Measurements from ENCODE around the gene MS4A14.
"Not testable (repeated sequence)": the region's sequence is repeated elsewhere in the genome, so short reads cannot be mapped to it uniquely, and the experiment has no call there.

Gene MS4A14, protein sequence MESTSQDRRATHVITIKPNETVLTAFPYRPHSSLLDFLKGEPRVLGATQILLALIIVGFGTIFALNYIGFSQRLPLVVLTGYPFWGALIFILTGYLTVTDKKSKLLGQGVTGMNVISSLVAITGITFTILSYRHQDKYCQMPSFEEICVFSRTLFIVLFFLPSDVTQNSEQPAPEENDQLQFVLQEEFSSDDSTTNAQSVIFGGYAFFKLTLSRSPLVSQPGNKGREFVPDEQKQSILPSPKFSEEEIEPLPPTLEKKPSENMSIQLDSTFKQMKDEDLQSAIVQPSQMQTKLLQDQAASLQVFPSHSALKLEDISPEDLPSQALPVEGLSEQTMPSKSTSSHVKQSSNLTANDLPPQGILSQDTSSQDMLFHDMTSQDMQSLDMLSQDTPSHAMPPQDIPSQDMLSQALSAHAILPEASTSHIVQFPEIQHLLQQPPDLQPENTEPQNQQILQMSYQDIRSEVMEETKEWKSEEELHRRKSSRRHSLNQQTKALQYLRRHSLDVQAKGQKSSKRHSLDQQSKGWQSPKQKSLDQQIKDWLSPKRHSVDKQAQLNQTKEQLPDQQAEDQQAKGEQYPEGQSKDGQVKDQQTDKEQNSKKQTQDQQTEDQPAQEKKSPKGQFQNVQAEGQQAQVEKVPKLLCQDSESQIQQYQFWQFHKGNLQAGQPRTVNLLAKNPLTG

DNA sequence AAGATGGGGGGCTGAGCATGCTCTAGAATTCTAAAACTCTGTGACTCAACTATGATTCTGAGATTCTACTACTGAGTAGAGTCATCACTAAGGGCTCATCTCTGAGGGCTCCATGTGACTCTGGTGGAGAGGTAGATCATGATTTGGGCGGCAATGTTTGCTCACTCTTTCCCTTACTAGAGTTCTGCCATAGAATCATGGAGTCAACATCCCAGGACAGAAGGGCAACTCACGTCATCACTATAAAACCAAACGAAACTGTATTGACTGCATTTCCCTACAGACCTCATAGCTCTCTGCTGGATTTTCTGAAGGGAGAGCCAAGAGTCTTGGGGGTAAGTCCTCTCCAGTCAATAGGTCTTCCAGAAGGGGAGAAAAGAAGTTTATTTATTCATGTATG is at the start of gene MS4A14:
TSS of gene MS4A14 (plus strand) at position 78 of the 400 bp plus-strand sequence. CDS start at position 198, 120 bp downstream.
- no peaks in the 10 kb centered on the region for H3K27me3 ChIP-seq (ENCODE audit: control insufficient read depth in 1 of 2, insufficient read depth in 2 of 2, low read length in 2 of 2)
- no peak within 1 kb of the TSS for H3K27ac ChIP-seq (ENCODE audit: low read length)
- H3K4me3 ChIP-seq (ENCODE audit: low read length in 2 of 2): no peak within 1 kb of the TSS
- no peak within 1 kb of the TSS for H3K9ac ChIP-seq (ENCODE audit: low read length in 2 of 2)
- no peaks in the 10 kb centered on the region for H3K36me3 ChIP-seq (ENCODE audit: control insufficient read depth in 2 of 2, insufficient read depth in 2 of 2, low read length in 2 of 2)
- H3K9me3 ChIP-seq (ENCODE audit: control insufficient read depth in 2 of 2, low read length in 2 of 2): no peaks in the 10 kb centered on the region
- H3K4me1 ChIP-seq (ENCODE audit: control insufficient read depth, insufficient read depth, low read length): no peaks in the 10 kb centered on the region

DNA sequence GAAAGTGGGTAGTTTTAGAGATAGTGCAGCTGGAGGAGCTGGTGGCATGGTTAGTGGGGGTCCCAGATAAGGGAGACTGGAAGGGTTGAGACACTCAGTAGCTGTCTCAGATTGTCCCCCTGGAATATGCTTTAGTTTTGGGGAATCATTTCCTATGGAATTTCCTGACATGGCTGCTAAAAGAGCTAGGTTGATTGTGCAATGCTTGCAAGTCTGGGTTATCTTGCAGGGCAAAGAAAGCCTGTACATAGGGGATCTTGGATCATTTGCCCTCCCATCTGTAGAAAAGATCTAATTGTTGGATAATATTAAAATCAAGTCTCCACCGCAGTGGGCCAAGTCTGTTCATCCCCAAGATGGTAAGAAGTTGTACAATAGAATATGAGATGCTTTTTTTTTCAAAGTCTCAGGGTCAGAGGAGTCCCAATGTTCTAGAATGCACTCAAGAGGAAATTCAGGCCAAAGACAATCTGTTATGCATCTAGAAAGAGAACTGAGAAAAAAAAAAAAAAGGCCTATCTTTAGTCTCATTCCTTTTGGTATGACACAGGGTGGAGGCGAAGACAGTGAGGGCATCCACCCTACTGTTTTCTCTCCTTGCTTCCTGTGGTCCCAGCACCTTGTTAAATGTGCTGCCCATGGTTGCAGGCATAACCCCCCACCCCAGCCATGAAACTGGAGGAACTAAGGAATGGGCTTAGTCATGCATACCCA is 49.0 kb upstream of the MS4A14 start:
- no peaks in the 10 kb centered on the region for H3K4me1 ChIP-seq (ENCODE audit: control insufficient read depth, insufficient read depth, low read length)
- H3K27ac ChIP-seq (ENCODE audit: low read length): no peak overlapping the region
- H3K4me3 ChIP-seq (ENCODE audit: low read length in 2 of 2): no peak overlapping the region

DNA sequence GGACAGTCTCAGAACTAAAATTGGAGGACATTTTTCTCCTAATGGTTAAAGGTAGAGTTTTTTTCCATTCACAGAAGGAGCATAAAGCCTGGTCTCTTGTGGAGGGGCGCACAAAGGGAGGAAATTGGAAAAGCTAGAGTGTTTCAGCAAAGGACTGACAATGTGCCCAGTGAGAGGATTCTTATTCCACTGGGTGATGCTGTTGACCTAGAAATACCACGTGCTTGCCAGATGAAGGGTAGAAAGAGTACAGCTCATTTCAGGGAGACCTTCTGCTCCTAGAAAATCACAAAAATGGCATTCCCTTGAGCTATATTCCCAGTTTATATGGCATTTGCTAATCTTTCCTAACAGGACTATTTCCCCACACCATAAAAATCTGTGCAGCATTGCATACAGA is 48.1 kb upstream of the MS4A14 start:
- Histone ChIP-seq H3K9ac (ENCODE audit: low read length in 2 of 2) (no peak overlapping the region), H3K4me1 (ENCODE audit: control insufficient read depth, insufficient read depth, low read length) (no peaks in the 10 kb centered on the region), H3K9me3 (ENCODE audit: control insufficient read depth in 2 of 2, low read length in 2 of 2) (no peaks in the 10 kb centered on the region), H3K27me3 (ENCODE audit: control insufficient read depth in 1 of 2, insufficient read depth in 2 of 2, low read length in 2 of 2) (no peaks in the 10 kb centered on the region), H3K36me3 (ENCODE audit: control insufficient read depth in 2 of 2, insufficient read depth in 2 of 2, low read length in 2 of 2) (no peaks in the 10 kb centered on the region), H3K4me3 (ENCODE audit: low read length in 2 of 2) (no peak overlapping the region), H3K27ac (ENCODE audit: low read length) (no peak overlapping the region)

More for the DNA sequence above, 49.0 kb upstream of the MS4A14 start:
- H3K27me3 ChIP-seq (ENCODE audit: control insufficient read depth in 1 of 2, insufficient read depth in 2 of 2, low read length in 2 of 2): no peaks in the 10 kb centered on the region
- H3K36me3 ChIP-seq (ENCODE audit: control insufficient read depth in 2 of 2, insufficient read depth in 2 of 2, low read length in 2 of 2): no peaks in the 10 kb centered on the region
- no peaks in the 10 kb centered on the region for H3K9me3 ChIP-seq (ENCODE audit: control insufficient read depth in 2 of 2, low read length in 2 of 2)
- no peak overlapping the region for H3K9ac ChIP-seq (ENCODE audit: low read length in 2 of 2)

DNA sequence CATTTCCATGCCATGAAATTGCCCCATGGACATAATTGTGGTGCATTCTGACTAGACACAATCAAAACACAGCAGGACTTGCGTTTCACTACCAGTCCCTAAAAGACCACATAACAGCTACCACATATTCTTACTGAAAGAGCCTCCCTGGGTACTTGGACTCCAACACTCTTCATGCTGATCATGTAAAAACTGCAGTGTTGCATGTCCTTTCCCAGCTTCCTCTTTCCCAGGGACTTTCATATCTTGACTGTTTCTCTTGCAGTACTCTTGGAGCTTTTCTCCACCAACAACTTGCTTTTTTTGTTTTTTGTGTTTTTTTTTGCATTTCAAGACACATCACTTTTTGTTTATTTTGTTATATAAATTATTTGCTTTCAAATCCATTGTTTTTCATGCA is 46.3 kb upstream of the MS4A14 start:
- Histone ChIP-seq H3K36me3 (ENCODE audit: control insufficient read depth in 2 of 2, insufficient read depth in 2 of 2, low read length in 2 of 2) (no peaks in the 10 kb centered on the region), H3K9ac (ENCODE audit: low read length in 2 of 2) (no peak overlapping the region), H3K4me1 (ENCODE audit: control insufficient read depth, insufficient read depth, low read length) (no peaks in the 10 kb centered on the region), H3K27me3 (ENCODE audit: control insufficient read depth in 1 of 2, insufficient read depth in 2 of 2, low read length in 2 of 2) (no peaks in the 10 kb centered on the region), H3K4me3 (ENCODE audit: low read length in 2 of 2) (no peak overlapping the region), H3K9me3 (ENCODE audit: control insufficient read depth in 2 of 2, low read length in 2 of 2) (no peaks in the 10 kb centered on the region), H3K27ac (ENCODE audit: low read length) (no peak overlapping the region)

DNA sequence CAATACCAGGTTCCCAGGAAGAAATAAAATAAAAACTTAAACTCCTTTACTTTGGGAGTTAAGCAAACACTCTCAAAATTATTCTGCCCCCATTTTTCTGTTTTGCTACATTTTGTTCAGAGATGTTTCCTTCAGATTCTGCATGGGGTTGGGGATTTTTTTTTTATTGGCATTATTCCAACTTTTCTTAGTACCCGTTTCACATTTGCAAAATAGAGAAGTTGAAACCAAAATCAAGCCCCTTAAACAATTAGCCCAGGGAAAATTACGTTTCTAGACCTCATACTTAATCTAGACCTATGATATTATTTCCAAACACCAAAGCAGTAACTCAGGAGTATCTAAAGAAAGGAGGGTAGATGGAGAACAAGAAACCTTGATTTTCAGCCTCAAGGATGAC is 38.5 kb upstream of the MS4A14 start:
- Histone ChIP-seq H3K27me3 (ENCODE audit: control insufficient read depth in 1 of 2, insufficient read depth in 2 of 2, low read length in 2 of 2) (no peaks in the 10 kb centered on the region), H3K4me1 (ENCODE audit: control insufficient read depth, insufficient read depth, low read length) (no peaks in the 10 kb centered on the region), H3K9ac (ENCODE audit: low read length in 2 of 2) (no peak overlapping the region), H3K36me3 (ENCODE audit: control insufficient read depth in 2 of 2, insufficient read depth in 2 of 2, low read length in 2 of 2) (no peaks in the 10 kb centered on the region), H3K4me3 (ENCODE audit: low read length in 2 of 2) (no peak overlapping the region), H3K27ac (ENCODE audit: low read length) (no peak overlapping the region), H3K9me3 (ENCODE audit: control insufficient read depth in 2 of 2, low read length in 2 of 2) (no peaks in the 10 kb centered on the region)

DNA sequence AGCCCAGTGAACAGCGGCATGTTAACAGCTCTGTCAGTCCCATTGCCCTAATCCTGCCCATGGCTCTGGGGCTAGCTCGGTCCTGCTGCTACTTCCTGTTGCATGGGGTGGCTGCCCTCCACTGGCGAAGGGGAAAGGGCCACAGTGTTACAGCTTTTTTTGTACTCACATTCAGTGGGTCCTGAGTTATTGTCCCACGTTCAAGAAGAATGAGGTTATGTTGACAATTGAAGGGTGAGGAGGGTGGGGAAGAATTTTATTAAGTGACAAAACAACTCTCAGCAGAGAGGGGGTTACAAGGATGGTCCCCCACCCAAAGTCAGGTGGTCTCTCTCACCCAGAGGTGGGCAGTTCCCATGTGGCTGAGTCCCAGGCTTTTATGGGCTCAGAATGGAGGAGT is 35.6 kb upstream of the MS4A14 start:
- no peaks in the 10 kb centered on the region for H3K9me3 ChIP-seq (ENCODE audit: control insufficient read depth in 2 of 2, low read length in 2 of 2)
- H3K36me3 ChIP-seq (ENCODE audit: control insufficient read depth in 2 of 2, insufficient read depth in 2 of 2, low read length in 2 of 2): no peaks in the 10 kb centered on the region
- H3K27me3 ChIP-seq (ENCODE audit: control insufficient read depth in 1 of 2, insufficient read depth in 2 of 2, low read length in 2 of 2): peaks cover 4 to 5% of the 10 kb centered on the region in 2 donors
- no peaks in the 10 kb centered on the region for H3K4me1 ChIP-seq (ENCODE audit: control insufficient read depth, insufficient read depth, low read length)
- H3K4me3 ChIP-seq (ENCODE audit: low read length in 2 of 2): no peak overlapping the region
- H3K9ac ChIP-seq (ENCODE audit: low read length in 2 of 2): no peak overlapping the region
- no peak overlapping the region for H3K27ac ChIP-seq (ENCODE audit: low read length)

DNA sequence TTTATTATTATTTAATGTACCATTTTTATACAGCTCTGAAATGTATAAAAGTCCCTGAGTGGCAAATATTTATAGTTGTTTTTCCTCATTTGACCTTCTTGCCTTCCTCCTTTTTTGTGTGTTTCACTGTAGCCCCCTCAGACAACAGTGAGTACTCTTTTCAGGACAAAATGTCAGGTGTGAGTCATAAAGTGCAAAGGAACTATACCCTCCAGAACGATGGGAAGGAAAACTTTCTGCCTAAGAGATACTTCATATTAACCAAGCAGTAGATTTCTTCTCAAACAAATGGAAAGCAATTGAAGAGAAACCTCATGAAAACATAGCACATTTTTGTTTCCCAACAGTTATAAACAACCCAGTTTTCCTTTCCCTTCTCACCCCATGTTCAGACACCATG is 34.0 kb upstream of the MS4A14 start:
- Histone ChIP-seq H3K9ac (ENCODE audit: low read length in 2 of 2) (no peak overlapping the region), H3K4me3 (ENCODE audit: low read length in 2 of 2) (no peak overlapping the region), H3K9me3 (ENCODE audit: control insufficient read depth in 2 of 2, low read length in 2 of 2) (no peaks in the 10 kb centered on the region), H3K27me3 (ENCODE audit: control insufficient read depth in 1 of 2, insufficient read depth in 2 of 2, low read length in 2 of 2) (peaks cover 4 to 5% of the 10 kb centered on the region in 2 donors), H3K4me1 (ENCODE audit: control insufficient read depth, insufficient read depth, low read length) (no peaks in the 10 kb centered on the region), H3K27ac (ENCODE audit: low read length) (no peak overlapping the region), H3K36me3 (ENCODE audit: control insufficient read depth in 2 of 2, insufficient read depth in 2 of 2, low read length in 2 of 2) (no peaks in the 10 kb centered on the region)

DNA sequence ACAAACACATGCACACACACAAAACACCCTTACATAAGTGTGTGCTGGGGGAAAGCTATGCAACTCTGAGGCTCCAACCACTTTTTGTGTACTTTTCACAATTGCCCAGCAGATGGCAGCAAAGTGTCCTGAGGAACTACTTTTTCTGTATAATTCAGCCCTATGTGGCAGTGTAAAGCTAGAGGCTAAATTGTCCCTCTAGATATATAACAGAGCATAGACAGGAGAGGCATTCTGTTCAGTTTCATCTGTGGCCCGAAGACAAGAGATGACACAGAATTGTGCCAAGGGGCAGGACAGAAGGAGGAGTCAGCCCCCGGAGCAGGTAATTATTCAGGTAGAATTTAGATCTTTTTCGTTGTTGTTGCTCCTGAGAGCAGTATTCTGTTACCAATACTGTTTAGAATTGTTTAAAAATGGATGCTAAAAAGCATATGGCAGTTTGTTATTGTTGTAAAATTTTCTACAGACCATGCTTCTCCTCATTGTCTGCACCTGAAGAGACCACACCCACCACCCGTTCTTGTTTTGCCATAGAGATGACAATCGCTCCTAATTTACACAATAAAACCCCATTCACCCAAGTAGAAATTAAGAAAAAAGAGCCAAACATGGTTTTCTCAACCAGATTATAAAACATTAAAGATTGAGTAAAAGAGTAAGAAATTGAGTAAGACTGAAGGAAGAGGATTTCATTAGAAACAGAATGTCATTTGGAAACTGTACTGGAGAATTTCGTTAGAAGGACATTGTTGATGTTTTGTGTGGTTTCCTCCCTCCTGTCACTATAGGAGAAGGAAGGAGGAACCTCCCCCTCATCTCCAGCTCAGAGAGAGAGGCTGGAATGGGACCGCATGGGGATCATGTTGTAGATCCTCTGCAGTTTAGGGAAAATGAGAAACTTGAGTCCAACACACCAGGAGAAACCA is 32.5 kb upstream of the MS4A14 start:
- Histone ChIP-seq H3K9ac (ENCODE audit: low read length in 2 of 2) (no peak overlapping the region), H3K36me3 (ENCODE audit: control insufficient read depth in 2 of 2, insufficient read depth in 2 of 2, low read length in 2 of 2) (no peaks in the 10 kb centered on the region), H3K9me3 (ENCODE audit: control insufficient read depth in 2 of 2, low read length in 2 of 2) (no peaks in the 10 kb centered on the region), H3K4me3 (ENCODE audit: low read length in 2 of 2) (no peak overlapping the region), H3K4me1 (ENCODE audit: control insufficient read depth, insufficient read depth, low read length) (no peaks in the 10 kb centered on the region), H3K27me3 (ENCODE audit: control insufficient read depth in 1 of 2, insufficient read depth in 2 of 2, low read length in 2 of 2) (peaks cover 4 to 8% of the 10 kb centered on the region in 2 donors), H3K27ac (ENCODE audit: low read length) (no peak overlapping the region)

DNA sequence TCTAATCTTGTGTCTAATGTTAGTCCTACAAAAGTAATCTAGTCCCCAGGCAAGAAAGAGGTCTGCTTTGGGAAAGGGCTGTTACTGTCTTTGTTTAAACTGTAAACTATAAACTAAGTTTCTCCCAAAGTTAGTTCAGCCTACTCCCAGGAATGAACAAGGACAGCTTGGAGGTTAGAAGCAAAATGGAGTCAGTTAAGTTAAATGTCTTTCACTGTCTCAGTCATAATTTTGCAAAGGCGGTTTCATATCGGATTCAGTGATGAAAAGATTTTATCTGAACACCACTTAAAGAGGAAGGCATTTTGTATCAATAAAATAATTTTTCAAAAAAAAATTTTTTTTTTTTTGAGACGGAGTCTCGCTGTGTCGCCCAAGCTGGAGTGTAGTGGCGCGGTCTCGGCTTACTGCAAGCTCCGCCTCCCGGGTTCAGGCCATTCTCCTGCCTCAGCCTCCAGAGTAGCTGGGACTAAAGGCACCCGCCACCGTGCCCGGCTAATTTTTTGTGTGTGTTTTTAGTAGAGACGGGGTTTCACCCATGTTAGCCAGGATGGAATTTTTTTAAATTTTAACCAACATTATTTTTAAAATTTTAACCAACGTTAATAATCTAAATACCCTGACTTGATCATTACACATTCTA is 29.9 kb upstream of the MS4A14 start:
- H3K27me3 ChIP-seq (ENCODE audit: control insufficient read depth in 1 of 2, insufficient read depth in 2 of 2, low read length in 2 of 2); H3K9ac ChIP-seq (ENCODE audit: low read length in 2 of 2); H3K9me3 ChIP-seq (ENCODE audit: control insufficient read depth in 2 of 2, low read length in 2 of 2); H3K27ac ChIP-seq (ENCODE audit: low read length); H3K4me3 ChIP-seq (ENCODE audit: low read length in 2 of 2); H3K36me3 ChIP-seq (ENCODE audit: control insufficient read depth in 2 of 2, insufficient read depth in 2 of 2, low read length in 2 of 2); H3K4me1 ChIP-seq (ENCODE audit: control insufficient read depth, insufficient read depth, low read length): not testable (repeated sequence)

DNA sequence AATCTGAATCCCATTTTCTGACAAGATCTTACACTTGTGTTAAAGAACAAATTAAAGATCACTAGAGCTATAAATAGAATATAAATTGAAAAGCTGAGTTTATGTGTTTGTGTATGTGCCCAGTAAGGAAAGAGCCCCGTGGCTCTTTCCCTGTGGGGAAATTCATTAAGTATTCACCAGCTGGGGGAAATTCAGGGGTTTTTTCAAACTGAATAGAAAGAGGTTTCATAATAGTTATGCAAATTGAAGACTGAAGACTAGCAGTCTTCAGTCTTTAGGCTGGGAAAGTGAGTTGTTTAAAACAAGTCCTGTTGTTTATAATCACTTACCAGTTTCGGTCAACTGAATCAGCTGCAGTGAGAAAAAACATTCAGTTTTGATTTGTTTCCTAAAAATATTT is 29.2 kb upstream of the MS4A14 start:
- no peaks in the 10 kb centered on the region for H3K4me1 ChIP-seq (ENCODE audit: control insufficient read depth, insufficient read depth, low read length)
- H3K36me3 ChIP-seq (ENCODE audit: control insufficient read depth in 2 of 2, insufficient read depth in 2 of 2, low read length in 2 of 2): no peaks in the 10 kb centered on the region
- no peak overlapping the region for H3K4me3 ChIP-seq (ENCODE audit: low read length in 2 of 2)
- H3K27me3 ChIP-seq (ENCODE audit: control insufficient read depth in 1 of 2, insufficient read depth in 2 of 2, low read length in 2 of 2): peaks cover 4 to 8% of the 10 kb centered on the region in 2 donors
- no peak overlapping the region for H3K27ac ChIP-seq (ENCODE audit: low read length)
- H3K9ac ChIP-seq (ENCODE audit: low read length in 2 of 2): no peak overlapping the region
- no peaks in the 10 kb centered on the region for H3K9me3 ChIP-seq (ENCODE audit: control insufficient read depth in 2 of 2, low read length in 2 of 2)

All from stomach smooth muscle (tissue), 2 donors.